HG02610 (cell line): ENCODE measurements around the gene PRAME.
"Not testable (repeated sequence)": the region's sequence is repeated elsewhere in the genome, so short reads cannot be mapped to it uniquely, and the experiment has no call there.

Experiments
- ATAC-seq: cut with Tn5 transposase; IDR thresholded peaks from one replicate; pipeline ENCODE4 v1.9.1; 2021; ENCODE audit warnings: mild to moderate bottlenecking, moderate library complexity; ENCODE audit not compliant: unreplicated experiment

Gene PRAME

GRCh38 chr22:22553141-22553540 lies 5.9 kb downstream of the PRAME start:
- no peak for ATAC-seq

DNA sequence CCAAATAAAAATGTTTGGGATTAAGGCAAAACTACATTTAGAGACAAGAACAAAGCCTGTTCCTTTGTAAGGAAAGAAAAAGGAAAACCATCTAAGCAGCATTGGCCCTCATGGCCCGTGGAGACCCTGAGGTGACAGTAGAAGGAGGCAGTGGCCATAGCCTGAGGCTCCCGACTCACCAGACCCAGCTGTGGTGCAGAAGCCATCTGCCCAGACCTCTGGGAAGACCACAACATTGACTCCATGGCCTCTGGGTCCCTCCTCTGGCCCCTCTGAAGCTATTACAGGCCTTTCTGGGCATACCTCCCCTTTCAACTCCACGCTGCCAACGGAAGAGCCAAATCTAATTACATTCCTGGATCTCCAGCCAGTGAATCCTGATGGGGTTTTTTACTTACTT lies 6.4 kb downstream of the PRAME start:
- ATAC-seq = no peak

DNA sequence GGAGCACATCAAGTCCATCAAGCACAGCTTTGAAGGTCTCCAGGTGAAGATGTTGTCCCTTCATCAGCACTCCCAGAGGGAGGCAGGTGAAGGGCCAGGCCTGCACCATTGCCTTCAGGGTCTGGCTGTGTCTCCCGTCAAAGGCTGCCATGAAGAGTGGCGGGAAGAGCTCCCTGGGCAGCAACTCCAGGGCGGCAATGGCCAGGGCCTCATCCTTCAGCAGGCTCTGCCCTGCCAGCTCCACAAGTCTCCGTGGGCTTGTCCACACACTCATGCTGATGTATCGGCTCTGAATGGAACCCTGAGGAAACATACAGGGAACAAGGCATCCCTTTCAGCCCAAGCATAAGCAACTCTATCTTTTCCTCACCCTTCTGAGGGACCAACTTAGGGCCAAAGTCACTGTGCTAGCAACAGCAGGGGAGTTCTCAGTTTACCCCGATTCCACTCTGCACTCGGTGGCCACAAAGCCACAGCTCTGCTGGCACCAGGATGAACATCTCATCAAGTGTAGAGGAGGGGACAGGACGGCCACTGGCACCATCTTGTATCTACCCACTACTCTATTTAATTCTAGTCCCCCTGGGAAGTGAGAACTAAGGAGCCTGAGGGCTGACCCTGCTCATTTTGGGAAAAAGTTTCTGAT lies 8.2 kb downstream of the PRAME start:
- ATAC-seq = no peak

- no peak for ATAC-seq
Observed at GRCh38 chr22:22548910-22549309, 10.2 kb downstream of the PRAME start.

GRCh38 chr22:22548317-22548716 lies 10.7 kb downstream of the PRAME start:
- no peak for ATAC-seq

- ATAC-seq = no peak
Observed at GRCh38 chr22:22547692-22548300, 11.3 kb downstream of the PRAME start.

- no peak for ATAC-seq
Observed at GRCh38 chr22:22547226-22547625, 11.8 kb downstream of the PRAME start.

DNA sequence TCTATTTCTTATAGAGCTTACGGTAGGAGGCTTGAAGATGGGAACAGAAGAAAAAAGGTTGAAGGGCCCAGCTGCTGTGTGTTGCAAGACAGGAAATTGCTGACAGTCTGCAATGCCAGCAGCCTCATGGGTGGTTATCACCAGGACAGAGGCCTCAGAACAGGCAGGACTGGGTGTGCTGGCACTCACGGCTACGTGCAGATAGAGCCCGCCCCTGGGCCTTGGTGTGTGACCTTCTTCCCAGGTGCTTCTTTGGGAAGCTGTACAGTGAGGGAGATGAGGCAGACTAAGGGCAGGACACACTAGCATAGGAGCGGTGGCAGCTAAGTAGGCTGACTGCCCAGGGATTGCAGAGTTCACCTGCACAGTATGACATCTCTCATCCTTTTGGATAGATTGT lies 12.6 kb downstream of the PRAME start:
- no peak for ATAC-seq

DNA sequence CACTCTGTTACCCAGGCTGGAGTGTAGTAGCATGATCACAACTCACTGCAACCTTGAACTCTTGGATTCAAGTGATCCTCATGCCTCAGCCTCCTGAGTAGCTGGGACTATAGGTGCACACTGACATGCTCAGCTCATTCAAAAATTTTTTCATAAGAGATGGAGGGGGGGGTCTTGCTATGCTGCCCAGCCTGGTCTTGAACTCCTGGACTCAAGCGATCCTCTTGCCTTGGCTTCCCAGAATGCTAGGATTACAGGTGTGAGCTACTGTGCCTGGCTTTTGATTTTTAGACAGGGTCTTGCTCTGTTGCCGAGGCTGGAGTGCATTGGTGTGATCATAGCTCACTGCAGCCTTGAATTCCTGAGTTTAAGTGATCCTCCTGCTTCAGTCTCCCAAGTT lies 14.0 kb downstream of the PRAME start:
- no peak for ATAC-seq

DNA sequence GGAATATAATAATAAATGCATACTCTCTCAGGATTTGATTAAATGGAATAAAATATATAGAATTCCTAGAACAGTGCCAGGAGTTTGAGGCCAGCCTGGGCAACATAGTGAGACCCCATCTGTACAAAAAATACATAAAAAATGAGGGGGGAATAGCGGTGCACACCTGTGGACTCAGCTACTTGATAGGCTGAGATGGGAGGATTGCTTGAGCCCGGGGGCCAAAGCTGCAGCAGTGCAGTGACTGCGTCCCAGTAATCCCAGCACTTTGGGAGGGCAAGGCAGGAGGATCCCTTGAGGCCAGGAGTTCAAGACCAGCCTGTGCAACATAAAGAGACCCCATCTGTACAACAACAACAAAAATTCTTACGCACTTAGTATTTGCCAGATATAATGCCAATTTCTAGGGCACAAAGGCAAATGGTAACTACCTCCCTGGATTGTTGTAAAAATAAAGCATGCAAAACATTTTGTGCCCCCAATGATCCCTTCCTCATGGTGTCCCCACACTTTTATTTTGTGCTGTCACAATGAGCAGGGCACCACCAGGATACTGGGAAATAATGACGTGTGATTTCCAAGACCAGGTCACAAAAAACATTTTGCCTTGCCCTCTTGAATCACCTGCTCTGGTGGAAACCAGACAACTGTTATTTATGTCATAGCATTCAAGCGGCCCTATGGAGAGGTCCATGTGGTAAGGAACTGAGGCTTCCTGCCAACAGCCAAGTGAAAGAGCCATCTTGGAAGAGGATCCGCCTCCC lies 20.7 kb downstream of the PRAME start:
- no peak for ATAC-seq

DNA sequence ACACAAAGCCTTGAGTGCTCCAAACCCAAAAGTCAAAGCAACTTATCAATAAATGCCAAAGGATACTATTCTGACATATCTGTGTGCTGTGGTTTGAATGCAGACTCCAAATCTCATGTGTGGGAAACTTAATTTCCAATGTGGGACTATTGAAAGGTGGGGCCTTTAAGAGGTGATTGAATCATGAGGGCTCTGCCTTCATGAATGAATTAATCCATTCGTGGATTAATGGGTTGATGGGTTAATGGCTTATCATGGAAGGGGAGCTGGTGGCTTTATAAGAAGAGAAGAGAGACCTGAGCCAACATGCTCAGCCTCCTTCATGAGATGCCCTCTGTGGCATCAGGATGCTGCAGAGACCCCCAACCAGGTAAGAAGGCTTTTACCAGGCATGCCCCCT lies 22.1 kb downstream of the PRAME start:
- no peak for ATAC-seq

DNA sequence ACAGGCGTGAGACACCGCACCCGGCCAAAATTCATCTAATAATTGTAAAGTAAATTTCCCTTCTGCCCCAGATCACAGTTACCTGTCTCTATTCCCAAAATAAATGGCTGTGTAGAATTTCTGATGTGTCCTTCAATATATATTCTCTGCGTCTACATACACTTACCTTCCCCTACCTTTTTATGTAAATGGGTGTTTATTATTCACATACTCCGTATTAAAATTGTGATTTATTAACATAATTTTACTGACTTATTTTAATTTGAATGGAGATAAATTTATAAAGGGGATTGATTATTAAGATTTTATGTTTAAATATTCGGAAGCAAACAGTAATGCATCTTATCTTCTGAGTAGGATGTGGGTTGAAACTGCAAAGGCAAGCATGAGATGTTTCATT lies 22.6 kb downstream of the PRAME start:
- no peak for ATAC-seq

DNA sequence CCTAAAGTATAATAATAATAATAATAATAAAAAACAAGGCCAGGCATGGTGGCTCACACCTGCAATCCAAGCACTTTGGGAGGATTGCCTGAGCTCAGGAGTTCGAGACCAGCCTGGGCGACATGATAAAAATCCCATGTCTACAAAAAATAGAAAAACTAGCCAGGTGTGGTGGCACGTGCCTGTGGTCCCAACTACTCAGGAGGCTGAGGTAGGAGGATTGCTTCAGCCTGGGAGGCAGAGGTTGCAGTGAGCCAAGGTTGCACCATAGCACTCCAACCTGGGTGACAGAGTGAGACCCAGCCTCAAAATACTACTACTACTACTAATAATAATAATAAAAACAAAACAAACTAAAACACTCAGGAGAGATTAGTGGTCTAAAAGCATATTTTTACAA lies 23.4 kb downstream of the PRAME start:
- no peak for ATAC-seq

DNA sequence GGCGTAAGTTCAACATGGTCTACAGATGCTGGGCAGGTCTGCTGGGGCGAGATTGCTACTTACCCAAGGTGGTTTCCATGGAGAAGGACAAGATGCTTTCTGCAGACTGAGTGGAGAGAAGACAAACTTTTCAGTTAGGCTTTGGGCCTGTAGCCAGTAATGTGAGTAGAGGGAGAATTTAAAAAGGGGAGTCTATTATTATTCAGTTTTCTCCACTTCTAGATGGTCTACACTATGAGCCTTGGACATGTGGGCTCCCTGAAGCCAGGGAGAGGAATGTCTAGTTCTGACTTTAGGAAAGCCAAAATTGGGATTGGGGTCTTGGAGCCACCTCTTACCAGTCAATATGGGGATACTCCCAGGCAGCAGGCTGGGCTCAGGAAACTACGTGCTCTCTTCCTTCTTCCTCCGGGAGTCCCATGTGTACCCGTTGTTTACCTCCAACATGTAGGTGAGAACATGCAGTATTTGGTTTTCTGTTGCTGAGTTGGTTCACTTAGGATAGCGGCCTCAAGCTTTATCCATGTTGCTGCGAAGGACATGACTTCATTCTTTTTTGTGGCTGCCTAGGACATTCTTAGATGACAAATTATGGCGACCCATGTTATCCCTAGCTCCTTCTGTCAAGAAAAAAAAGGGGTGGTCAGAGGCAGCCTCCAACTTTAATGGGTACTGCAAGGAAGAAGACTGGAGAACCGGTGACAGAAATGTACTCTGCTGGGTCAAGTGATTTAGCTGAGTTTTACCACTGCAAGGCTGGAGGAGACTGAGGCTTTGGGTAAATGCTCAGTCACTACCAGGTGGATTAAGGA lies 24.3 kb downstream of the PRAME start:
- ATAC-seq = no peak

DNA sequence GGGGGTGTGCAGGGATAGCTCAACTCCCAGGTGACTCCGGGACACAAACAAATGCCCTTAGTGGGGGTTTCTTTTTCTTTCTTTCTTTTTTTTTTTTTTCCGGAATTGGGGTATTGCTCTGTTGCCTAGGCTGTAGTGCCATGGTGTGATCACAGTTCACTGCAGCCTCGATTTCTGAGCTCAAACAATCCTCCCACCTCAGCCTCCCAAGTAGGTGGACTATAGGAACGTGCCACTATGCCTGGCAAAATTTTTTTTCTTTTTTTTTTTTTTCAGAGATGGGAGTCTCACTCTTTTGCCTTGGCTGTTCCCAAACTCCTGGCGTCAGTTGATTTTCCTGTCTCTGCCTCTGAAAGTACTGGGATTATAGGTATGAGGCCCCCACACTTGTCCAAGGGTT lies 25.2 kb downstream of the PRAME start:
- ATAC-seq = no peak

DNA sequence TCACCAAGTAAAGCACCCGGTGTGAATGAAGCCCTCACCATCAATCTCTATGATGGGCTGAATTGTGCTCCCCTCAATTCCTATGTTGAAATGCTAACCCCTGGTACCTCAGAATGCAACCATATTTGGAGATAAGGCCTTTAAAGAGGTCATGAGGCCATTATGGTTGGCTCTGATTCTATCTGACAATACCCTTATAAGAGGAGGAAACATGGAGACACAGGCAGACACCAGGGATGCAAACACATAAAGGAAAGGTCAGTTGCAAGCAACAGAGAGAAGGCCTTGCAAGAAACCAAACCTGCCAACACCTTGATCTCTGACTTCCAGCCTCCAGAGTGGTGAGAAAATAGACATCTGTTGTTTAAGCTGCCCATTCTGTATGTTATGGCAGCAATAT lies 25.6 kb downstream of the PRAME start:
- no peak for ATAC-seq

GRCh38 chr22:22532547-22533071 lies 26.5 kb downstream of the PRAME start:
- not testable (repeated sequence) for ATAC-seq

- no peak for ATAC-seq
Observed at GRCh38 chr22:22531770-22532546, 27.1 kb downstream of the PRAME start.

DNA sequence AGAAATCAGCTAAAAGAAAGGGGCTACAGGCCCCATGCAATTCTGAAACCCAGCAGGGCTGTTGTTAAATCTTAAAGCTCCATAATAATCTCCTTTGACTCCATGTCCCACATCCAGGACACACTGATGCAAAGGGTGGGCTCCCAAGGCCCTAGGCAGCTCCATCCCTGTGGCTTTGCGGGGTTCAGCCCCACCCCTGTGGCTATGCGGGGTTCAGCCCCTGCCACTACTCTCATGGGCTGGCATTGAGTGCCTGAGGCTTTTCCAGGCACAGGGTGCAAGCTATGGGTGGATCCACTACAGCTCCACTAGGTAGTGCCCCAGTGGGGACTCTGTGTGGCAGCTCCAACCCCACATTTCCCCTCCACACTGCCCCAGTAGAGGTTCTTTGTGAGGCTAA lies 30.3 kb downstream of the PRAME start:
- ATAC-seq = no peak

- ATAC-seq = no peak
Observed at GRCh38 chr22:22527312-22527711, 31.8 kb downstream of the PRAME start.
